OCI-LY1 (cell line): ENCODE measurements around the gene DOCK1.

Source experiments
- H2AFZ ChIP-seq: fragments of 200-600 bp; sonication (generic), shearing (Covaris generic); 2 replicates; pipeline ENCODE4 v1.6.0; 2014; ENCODE audit warnings: antibody characterized with exemption, mild to moderate bottlenecking, low read length
- H3F3A ChIP-seq: fragments of 200-600 bp; sonication (generic), shearing (Covaris generic); 2 replicates; pipeline ENCODE4 v1.6.0; 2014; ENCODE audit warnings: mild to moderate bottlenecking, antibody characterized with exemption, low read length, moderate library complexity; ENCODE audit not compliant: insufficient read depth
- H3K27ac ChIP-seq: fragments of 200-600 bp; sonication (generic); 2 replicates; pipeline ENCODE4 v1.5.1; 2014; ENCODE audit warnings: low read length, mixed run types, mild to moderate bottlenecking, low read depth; ENCODE audit not compliant: poor library complexity, severe bottlenecking
- H3K27me3 ChIP-seq: fragments of 200-600 bp; sonication (generic); 2 replicates; pipeline ENCODE4 v1.6.0; 2014; ENCODE audit warnings: antibody characterized with exemption, mild to moderate bottlenecking, low read length, moderate library complexity; ENCODE audit not compliant: insufficient read depth
- H3K36me3 ChIP-seq: fragments of 200-600 bp; sonication (generic); 2 replicates; pipeline ENCODE4 v1.6.1; 2014; ENCODE audit warnings: mild to moderate bottlenecking, antibody characterized with exemption, low read length, moderate library complexity, mixed read lengths; ENCODE audit not compliant: insufficient read depth
- H3K4me1 ChIP-seq: fragments of 200-600 bp; sonication (generic); 2 replicates; pipeline ENCODE4 v1.5.1; 2014; ENCODE audit warnings: mild to moderate bottlenecking, low read length, moderate library complexity; ENCODE audit not compliant: insufficient read depth, severe bottlenecking
- H3K4me2 ChIP-seq: fragments of 200-600 bp; sonication (generic), shearing (Covaris generic); 2 replicates; pipeline ENCODE4 v1.6.1; 2014; ENCODE audit warnings: low read length
- H3K4me3 ChIP-seq: fragments of 200-600 bp; sonication (generic); 2 replicates; pipeline ENCODE4 v1.5.1; 2014; ENCODE audit warnings: low read length, low read depth, mild to moderate bottlenecking, mixed read lengths; ENCODE audit not compliant: poor library complexity, severe bottlenecking
- H3K79me2 ChIP-seq: fragments of 200-600 bp; shearing (Covaris generic); 2 replicates; pipeline ENCODE4 v1.6.1; 2016; ENCODE audit warnings: mixed run types, low read length, mixed read lengths; ENCODE audit not compliant: insufficient read depth
- H3K9ac ChIP-seq: fragments of 200-600 bp; sonication (generic), shearing (Covaris generic); 2 replicates; pipeline ENCODE4 v1.6.1; 2014; ENCODE audit warnings: mild to moderate bottlenecking, low read length, mixed read lengths
- H3K9me2 ChIP-seq: fragments of 200-600 bp; sonication (generic), shearing (Covaris generic); 2 replicates; pipeline ENCODE4 v1.6.1; 2014; ENCODE audit warnings: low read depth, mild to moderate bottlenecking, low read length, mixed read lengths
- H3K9me3 ChIP-seq: fragments of 200-600 bp; shearing (Covaris generic); 2 replicates; pipeline ENCODE4 v1.6.1; 2014; ENCODE audit warnings: low read length, mixed read lengths
- H4K20me1 ChIP-seq: fragments of 200-600 bp; sonication (generic), shearing (Covaris generic); 2 replicates; pipeline ENCODE4 v1.6.0; 2016; ENCODE audit warnings: mild to moderate bottlenecking, low read length; ENCODE audit not compliant: insufficient read depth
- EZH2 ChIP-seq: fragments of 200-600 bp; sonication (generic), shearing (Covaris generic); IDR thresholded peaks from 2 replicates; pipeline ENCODE4 v1.8.0; 2017; ENCODE audit warnings: borderline replicate concordance, mixed run types, mild to moderate bottlenecking, antibody characterized with exemption, low read length, moderate library complexity, mixed read lengths
- TF ChIP-seq, protein P1 (sequence below): fragments of 200-600 bp; sonication (generic), shearing (Covaris generic); IDR thresholded peaks from 2 replicates; pipeline ENCODE4 v1.5.1; 2017; ENCODE audit warnings: mild to moderate bottlenecking, antibody characterized with exemption, low read length, moderate library complexity, mixed read lengths

The DOCK1 gene

DNA sequence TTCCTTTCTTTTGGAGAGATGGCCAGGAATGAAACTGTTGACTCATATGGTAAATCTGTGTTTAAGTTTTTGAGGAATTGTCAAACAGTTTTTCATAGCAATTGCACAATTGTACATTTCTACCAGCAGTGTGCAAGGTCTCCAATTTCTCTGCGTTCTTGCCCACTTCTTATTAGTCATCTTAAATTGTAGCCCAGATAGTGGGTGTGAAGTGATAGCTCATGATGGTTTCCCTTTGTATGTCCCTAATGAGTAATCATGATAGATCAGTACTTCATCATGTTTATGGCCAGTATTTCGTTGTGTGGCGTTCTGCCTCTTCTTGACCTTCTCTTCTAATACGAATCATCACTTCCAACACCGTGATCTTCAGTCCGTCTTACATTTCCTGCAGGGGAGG lies 136.3 kb downstream of the DOCK1 start:
- Histone ChIP-seq H3K9me2 (no peaks in the 10 kb centered on the region), H3K9ac (no peak overlapping the region), H3K27me3 (no peaks in the 10 kb centered on the region), H4K20me1 (no peaks in the 10 kb centered on the region), H3K79me2 (no peaks in the 10 kb centered on the region), H3K9me3 (no peaks in the 10 kb centered on the region), H2AFZ (no peak overlapping the region), H3K4me2 (no peak overlapping the region), H3K36me3 (no peaks in the 10 kb centered on the region), H3K4me1 (no peaks in the 10 kb centered on the region), H3K4me3 (no peak overlapping the region), H3K27ac (no peak overlapping the region), H3F3A (no peaks in the 10 kb centered on the region)
- no peak for TF ChIP-seq EZH2
- TF ChIP-seq, protein P1, sequence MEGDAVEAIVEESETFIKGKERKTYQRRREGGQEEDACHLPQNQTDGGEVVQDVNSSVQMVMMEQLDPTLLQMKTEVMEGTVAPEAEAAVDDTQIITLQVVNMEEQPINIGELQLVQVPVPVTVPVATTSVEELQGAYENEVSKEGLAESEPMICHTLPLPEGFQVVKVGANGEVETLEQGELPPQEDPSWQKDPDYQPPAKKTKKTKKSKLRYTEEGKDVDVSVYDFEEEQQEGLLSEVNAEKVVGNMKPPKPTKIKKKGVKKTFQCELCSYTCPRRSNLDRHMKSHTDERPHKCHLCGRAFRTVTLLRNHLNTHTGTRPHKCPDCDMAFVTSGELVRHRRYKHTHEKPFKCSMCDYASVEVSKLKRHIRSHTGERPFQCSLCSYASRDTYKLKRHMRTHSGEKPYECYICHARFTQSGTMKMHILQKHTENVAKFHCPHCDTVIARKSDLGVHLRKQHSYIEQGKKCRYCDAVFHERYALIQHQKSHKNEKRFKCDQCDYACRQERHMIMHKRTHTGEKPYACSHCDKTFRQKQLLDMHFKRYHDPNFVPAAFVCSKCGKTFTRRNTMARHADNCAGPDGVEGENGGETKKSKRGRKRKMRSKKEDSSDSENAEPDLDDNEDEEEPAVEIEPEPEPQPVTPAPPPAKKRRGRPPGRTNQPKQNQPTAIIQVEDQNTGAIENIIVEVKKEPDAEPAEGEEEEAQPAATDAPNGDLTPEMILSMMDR, result no peak

DNA sequence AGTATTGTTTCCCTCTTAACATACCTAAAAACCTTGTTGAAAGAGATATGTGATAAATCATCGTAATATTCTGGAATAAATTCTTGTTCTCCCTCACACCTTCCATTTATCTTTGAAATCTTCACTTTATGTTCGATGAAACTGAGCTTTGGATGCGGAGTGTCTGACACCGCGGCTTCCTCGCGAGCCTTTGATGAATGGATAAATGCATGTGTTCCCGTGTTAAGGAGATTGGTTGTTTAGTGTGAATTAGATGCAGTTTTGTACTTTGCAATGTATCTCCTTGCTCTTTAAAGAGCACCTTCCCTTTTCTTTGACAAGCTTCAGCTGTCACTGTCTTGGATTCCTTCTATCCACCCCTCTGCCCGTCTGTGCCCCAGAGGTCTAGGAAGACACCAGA lies 138.1 kb downstream of the DOCK1 start:
- Histone ChIP-seq H3K27ac (no peak overlapping the region), H3K9ac (no peak overlapping the region), H3F3A (no peaks in the 10 kb centered on the region), H3K9me3 (no peaks in the 10 kb centered on the region), H3K27me3 (no peaks in the 10 kb centered on the region), H3K79me2 (no peaks in the 10 kb centered on the region), H3K36me3 (no peaks in the 10 kb centered on the region), H2AFZ (no peak overlapping the region), H4K20me1 (no peaks in the 10 kb centered on the region), H3K4me1 (no peaks in the 10 kb centered on the region), H3K4me3 (no peak overlapping the region), H3K4me2 (no peak overlapping the region), H3K9me2 (no peaks in the 10 kb centered on the region)
- TF ChIP-seq, protein P1, result no peak
- TF ChIP-seq EZH2, result no peak

DNA sequence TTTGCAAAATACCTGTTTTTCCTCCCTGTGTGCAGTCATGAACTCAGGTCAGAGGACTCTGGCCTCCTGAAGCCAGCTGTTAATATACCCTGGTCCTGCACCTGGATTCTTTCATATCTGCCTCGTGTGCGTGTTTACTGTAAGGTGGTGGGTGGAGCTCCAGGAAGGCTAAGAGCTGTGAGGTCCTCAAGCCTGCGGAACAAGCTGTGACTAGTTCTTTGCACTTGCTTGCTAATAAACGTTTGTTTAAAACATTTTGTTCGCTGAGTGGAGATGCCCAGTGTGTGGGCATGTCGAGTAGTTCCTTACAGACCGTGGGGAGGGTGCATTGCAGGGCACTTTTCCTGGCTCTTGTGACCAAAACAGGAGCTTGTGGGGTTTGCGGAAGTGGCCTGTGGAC lies 139.0 kb downstream of the DOCK1 start:
- no peak overlapping the region for H3K4me2 ChIP-seq
- no peak overlapping the region for H3K27ac ChIP-seq
- no peak overlapping the region for H3K9ac ChIP-seq
- no peaks in the 10 kb centered on the region for H3K27me3 ChIP-seq
- no peak overlapping the region for H3K4me3 ChIP-seq
- no peaks in the 10 kb centered on the region for H3F3A ChIP-seq
- no peaks in the 10 kb centered on the region for H3K4me1 ChIP-seq
- H2AFZ ChIP-seq, result no peak overlapping the region
- H3K9me3 ChIP-seq, result no peaks in the 10 kb centered on the region
- no peaks in the 10 kb centered on the region for H4K20me1 ChIP-seq
- no peaks in the 10 kb centered on the region for H3K9me2 ChIP-seq
- TF ChIP-seq, protein P1, result no peak
- TF ChIP-seq EZH2, result no peak
- H3K36me3 ChIP-seq, result no peaks in the 10 kb centered on the region
- H3K79me2 ChIP-seq, result no peaks in the 10 kb centered on the region
